GM12892 (cell line): Measurements from ENCODE around the gene HMCN1.

ENCODE experiments used
- POLR2A ChIP-seq: IDR thresholded peaks from 2 replicates; pipeline ENCODE4 v1.6.1; 2011; ENCODE audit warnings: low read depth, low read length, control low read depth
- POLR2AphosphoS5 ChIP-seq: IDR thresholded peaks from 2 replicates; pipeline ENCODE4 v1.6.1; 2011; ENCODE audit warnings: low read depth, low read length, control low read depth
- TAF1 ChIP-seq: IDR thresholded peaks from 2 replicates; pipeline ENCODE4 v1.6.1; 2011; ENCODE audit warnings: low read depth, mild to moderate bottlenecking, control low read depth, low read length, borderline replicate concordance

GRCh38 chr1:185916861-185917260 lies 182.7 kb downstream of the HMCN1 start:
- TF ChIP-seq POLR2A (no peak), POLR2AphosphoS5 (no peak), TAF1 (no peak)
